Measurements from ENCODE around the gene SEC23B. TPM values are rescaled to one million over a fixed set of nuclear protein-coding genes. Genes with fewer than 3 reads are reported as not detected.

Gene SEC23B
- 57.0 to 67.1 TPM (median 59.6 TPM) in 3 replicates for total RNA-seq (2021)
- Bru-seq, nascent RNA = percentile 78 among the genes with signal in this experiment
- long read RNA-seq, experiment 1, transcript SEC23B-202 (20 exons, 3,464 nt) = major isoform, 244 of 562 reads
- long read RNA-seq, experiment 1, transcript SEC23B-204 (20 exons, 3,484 nt) = minor isoform, 233 of 562 reads
- long read RNA-seq, experiment 1, transcript SEC23B-203 (20 exons, 3,351 nt) = minor isoform, 6 of 562 reads
- long read RNA-seq, experiment 1, partial matches to known transcripts = 36 of 562 reads
- long read RNA-seq, experiment 1, other reads (novel, unspliced or antisense) = 43 of 562 reads
- long read RNA-seq, experiment 2, transcript SEC23B-202 (20 exons, 3,464 nt) = minor isoform, 10 of 55 reads
- long read RNA-seq, experiment 2, transcript SEC23B-204 (20 exons, 3,484 nt) = major isoform, 13 of 55 reads
- long read RNA-seq, experiment 2, partial matches to known transcripts = 19 of 55 reads
- long read RNA-seq, experiment 2, other reads (novel, unspliced or antisense) = 13 of 55 reads
- long read RNA-seq, experiment 3, transcript SEC23B-203 (20 exons, 3,351 nt) = minor isoform, 6 of 126 reads
- long read RNA-seq, experiment 3, transcript SEC23B-204 (20 exons, 3,484 nt) = minor isoform, 48 of 126 reads
- long read RNA-seq, experiment 3, transcript SEC23B-202 (20 exons, 3,464 nt) = major isoform, 54 of 126 reads
- long read RNA-seq, experiment 3, partial matches to known transcripts = 6 of 126 reads
- long read RNA-seq, experiment 3, other reads (novel, unspliced or antisense) = 12 of 126 reads

DNA sequence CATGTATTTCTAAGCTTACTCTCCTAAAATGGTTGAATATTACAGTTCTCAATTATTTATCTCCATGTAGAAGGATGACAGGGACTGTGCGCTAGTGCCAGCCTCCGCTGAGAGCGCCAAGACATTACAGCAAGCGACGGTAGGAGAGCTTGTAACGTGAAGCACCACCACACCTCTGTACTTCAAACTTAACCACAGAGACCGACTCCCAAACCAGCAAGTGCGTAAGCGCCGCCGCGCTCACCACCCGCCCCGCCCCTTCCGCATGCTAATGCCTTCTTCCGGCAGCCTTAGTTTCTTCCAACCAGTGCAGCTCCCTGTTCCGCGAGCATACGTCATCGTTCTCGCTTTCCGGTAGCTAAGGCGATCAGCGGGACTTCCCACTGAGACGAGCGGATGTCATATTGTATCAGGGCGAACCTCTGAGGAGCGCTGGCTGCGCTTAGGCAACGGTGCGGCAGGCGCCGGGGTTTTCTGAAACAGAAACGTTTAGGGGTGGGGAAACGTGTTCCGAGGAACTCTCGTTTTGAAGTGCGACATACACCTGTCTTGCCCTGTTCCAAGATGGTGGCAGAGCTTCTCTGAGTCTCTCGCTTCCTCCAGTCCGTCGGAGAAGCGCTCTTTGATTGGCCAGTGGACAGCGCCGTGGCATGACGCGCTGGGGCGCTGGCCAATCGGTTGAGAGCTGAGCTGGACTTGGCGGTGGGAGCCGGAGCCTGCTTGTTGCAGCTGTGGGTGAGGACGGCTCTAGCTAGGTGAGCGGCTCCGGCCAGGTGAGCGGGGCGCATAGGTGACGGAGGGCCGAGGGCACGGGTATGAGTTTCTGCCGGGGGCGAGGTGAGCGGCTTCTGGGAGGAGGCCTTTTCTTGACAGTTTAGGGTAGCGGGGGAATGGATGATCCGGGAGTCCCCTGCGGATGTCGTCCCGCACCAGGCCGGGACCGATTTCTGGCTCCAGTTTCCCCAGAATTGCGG, at the start of gene SEC23B:
TSS of gene SEC23B (plus strand) at position 723 of the 974 bp plus-strand sequence. CDS start 2,896 bp downstream, outside the sequence.
- CTCF ChIA-PET = interaction anchor here (0.9 to 1.8 kb wide), 5 partner anchors 10 to 104 kb away, joined by 3 to 9 read pairs (median 5); partner anchors contain the start of genes DZANK1, POLR3F and RBBP9
- Mint-ChIP-seq H3K4me1 (peaks cover 19% of the 10 kb centered on the region), H3K9me3 (no peaks in the 10 kb centered on the region), H3K27me3 (ENCODE audit: low read depth) (peaks cover 13% of the 10 kb centered on the region), H3K4me3 (peak within 1 kb of the TSS; percentile 97), H3K36me3 (peaks cover 21% of the 10 kb centered on the region), H3K27ac (peak within 1 kb of the TSS; percentile 100)
- POLR2A ChIA-PET = interaction anchor here (0.5 to 2.9 kb wide), 9 partner anchors 11 to 246 kb away, joined by 3 to 43 read pairs (median 6); partner anchors contain the start of genes DZANK1, POLR3F, RBBP9 and SMIM26
- DNase-seq (ENCODE audit: low spot score) (peak; percentile 98), ATAC-seq (peak; percentile 95)
- TF ChIP-seq NFE2L1 (CRISPR knock-in tag; IDR thresholded peaks at IDR 0.05) (no peak), E2F4 (CRISPR knock-in tag; IDR thresholded peaks at IDR 0.05; ENCODE audit: borderline replicate concordance, low read depth) (no peak), KAT7 (CRISPR knock-in tag; IDR thresholded peaks at IDR 0.05; ENCODE audit: borderline replicate concordance) (no peak), JUN (CRISPR knock-in tag; IDR thresholded peaks at IDR 0.05) (no peak), TCF7 (CRISPR knock-in tag; IDR thresholded peaks at IDR 0.05; ENCODE audit: low read depth) (no peak), ELF4 (CRISPR knock-in tag; IDR thresholded peaks at IDR 0.05; ENCODE audit: low read depth) (no peak), ZBTB21 (CRISPR knock-in tag; IDR thresholded peaks at IDR 0.05; ENCODE audit: borderline replicate concordance) (peak; percentile 95), MXD4 (CRISPR knock-in tag; IDR thresholded peaks at IDR 0.05; ENCODE audit: borderline replicate concordance) (no peak), EMX1 (CRISPR knock-in tag; IDR thresholded peaks at IDR 0.05) (no peak), SOX15 (CRISPR knock-in tag; IDR thresholded peaks at IDR 0.05) (no peak), CREB1 (CRISPR knock-in tag; IDR thresholded peaks at IDR 0.05) (no peak), CBFB (CRISPR knock-in tag; IDR thresholded peaks at IDR 0.05; ENCODE audit: low read depth) (no peak), PRRX2 (CRISPR knock-in tag; IDR thresholded peaks at IDR 0.05) (no peak), NFATC4 (CRISPR knock-in tag; IDR thresholded peaks at IDR 0.05) (no peak), NR1H2 (CRISPR knock-in tag; IDR thresholded peaks at IDR 0.05) (no peak), ZNF219 (CRISPR knock-in tag; IDR thresholded peaks at IDR 0.05; ENCODE audit: borderline replicate concordance) (no peak), ZNF138 (CRISPR knock-in tag; conservative IDR thresholded peaks at IDR 0.05) (no peak)
- TF ChIP-seq, protein P1, sequence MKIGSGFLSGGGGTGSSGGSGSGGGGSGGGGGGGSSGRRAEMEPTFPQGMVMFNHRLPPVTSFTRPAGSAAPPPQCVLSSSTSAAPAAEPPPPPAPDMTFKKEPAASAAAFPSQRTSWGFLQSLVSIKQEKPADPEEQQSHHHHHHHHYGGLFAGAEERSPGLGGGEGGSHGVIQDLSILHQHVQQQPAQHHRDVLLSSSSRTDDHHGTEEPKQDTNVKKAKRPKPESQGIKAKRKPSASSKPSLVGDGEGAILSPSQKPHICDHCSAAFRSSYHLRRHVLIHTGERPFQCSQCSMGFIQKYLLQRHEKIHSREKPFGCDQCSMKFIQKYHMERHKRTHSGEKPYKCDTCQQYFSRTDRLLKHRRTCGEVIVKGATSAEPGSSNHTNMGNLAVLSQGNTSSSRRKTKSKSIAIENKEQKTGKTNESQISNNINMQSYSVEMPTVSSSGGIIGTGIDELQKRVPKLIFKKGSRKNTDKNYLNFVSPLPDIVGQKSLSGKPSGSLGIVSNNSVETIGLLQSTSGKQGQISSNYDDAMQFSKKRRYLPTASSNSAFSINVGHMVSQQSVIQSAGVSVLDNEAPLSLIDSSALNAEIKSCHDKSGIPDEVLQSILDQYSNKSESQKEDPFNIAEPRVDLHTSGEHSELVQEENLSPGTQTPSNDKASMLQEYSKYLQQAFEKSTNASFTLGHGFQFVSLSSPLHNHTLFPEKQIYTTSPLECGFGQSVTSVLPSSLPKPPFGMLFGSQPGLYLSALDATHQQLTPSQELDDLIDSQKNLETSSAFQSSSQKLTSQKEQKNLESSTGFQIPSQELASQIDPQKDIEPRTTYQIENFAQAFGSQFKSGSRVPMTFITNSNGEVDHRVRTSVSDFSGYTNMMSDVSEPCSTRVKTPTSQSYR (CRISPR knock-in tag; IDR thresholded peaks at IDR 0.05) = no peak
- TF ChIP-seq, protein P2, sequence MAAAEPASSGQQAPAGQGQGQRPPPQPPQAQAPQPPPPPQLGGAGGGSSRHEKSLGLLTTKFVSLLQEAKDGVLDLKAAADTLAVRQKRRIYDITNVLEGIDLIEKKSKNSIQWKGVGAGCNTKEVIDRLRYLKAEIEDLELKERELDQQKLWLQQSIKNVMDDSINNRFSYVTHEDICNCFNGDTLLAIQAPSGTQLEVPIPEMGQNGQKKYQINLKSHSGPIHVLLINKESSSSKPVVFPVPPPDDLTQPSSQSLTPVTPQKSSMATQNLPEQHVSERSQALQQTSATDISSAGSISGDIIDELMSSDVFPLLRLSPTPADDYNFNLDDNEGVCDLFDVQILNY (CRISPR knock-in tag; IDR thresholded peaks at IDR 0.05) = no peak
- TF ChIP-seq, protein P3, sequence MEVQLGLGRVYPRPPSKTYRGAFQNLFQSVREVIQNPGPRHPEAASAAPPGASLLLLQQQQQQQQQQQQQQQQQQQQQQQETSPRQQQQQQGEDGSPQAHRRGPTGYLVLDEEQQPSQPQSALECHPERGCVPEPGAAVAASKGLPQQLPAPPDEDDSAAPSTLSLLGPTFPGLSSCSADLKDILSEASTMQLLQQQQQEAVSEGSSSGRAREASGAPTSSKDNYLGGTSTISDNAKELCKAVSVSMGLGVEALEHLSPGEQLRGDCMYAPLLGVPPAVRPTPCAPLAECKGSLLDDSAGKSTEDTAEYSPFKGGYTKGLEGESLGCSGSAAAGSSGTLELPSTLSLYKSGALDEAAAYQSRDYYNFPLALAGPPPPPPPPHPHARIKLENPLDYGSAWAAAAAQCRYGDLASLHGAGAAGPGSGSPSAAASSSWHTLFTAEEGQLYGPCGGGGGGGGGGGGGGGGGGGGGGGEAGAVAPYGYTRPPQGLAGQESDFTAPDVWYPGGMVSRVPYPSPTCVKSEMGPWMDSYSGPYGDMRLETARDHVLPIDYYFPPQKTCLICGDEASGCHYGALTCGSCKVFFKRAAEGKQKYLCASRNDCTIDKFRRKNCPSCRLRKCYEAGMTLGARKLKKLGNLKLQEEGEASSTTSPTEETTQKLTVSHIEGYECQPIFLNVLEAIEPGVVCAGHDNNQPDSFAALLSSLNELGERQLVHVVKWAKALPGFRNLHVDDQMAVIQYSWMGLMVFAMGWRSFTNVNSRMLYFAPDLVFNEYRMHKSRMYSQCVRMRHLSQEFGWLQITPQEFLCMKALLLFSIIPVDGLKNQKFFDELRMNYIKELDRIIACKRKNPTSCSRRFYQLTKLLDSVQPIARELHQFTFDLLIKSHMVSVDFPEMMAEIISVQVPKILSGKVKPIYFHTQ (CRISPR knock-in tag; IDR thresholded peaks at IDR 0.05) = no peak
- TF ChIP-seq, protein P4, sequence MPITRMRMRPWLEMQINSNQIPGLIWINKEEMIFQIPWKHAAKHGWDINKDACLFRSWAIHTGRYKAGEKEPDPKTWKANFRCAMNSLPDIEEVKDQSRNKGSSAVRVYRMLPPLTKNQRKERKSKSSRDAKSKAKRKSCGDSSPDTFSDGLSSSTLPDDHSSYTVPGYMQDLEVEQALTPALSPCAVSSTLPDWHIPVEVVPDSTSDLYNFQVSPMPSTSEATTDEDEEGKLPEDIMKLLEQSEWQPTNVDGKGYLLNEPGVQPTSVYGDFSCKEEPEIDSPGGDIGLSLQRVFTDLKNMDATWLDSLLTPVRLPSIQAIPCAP (CRISPR knock-in tag; IDR thresholded peaks at IDR 0.05) = no peak
- TF ChIP-seq, protein P5, sequence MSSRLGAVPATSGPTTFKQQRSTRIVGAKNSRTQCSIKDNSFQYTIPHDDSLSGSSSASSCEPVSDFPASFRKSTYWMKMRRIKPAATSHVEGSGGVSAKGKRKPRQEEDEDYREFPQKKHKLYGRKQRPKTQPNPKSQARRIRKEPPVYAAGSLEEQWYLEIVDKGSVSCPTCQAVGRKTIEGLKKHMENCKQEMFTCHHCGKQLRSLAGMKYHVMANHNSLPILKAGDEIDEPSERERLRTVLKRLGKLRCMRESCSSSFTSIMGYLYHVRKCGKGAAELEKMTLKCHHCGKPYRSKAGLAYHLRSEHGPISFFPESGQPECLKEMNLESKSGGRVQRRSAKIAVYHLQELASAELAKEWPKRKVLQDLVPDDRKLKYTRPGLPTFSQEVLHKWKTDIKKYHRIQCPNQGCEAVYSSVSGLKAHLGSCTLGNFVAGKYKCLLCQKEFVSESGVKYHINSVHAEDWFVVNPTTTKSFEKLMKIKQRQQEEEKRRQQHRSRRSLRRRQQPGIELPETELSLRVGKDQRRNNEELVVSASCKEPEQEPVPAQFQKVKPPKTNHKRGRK (CRISPR knock-in tag; IDR thresholded peaks at IDR 0.05; ENCODE audit: borderline replicate concordance) = no peak

All from WTC11 (cell line).